NCI-H2171 treated with DMSO at 0.1 percent for 48 hours (cell line): Measurements from ENCODE around the gene DESI2.

Experiments used
- DNase-seq: peaks from one replicate; lab custom pipeline; 2025; lab: John Stamatoyannopoulos, UW

DESI2 gene

DNA sequence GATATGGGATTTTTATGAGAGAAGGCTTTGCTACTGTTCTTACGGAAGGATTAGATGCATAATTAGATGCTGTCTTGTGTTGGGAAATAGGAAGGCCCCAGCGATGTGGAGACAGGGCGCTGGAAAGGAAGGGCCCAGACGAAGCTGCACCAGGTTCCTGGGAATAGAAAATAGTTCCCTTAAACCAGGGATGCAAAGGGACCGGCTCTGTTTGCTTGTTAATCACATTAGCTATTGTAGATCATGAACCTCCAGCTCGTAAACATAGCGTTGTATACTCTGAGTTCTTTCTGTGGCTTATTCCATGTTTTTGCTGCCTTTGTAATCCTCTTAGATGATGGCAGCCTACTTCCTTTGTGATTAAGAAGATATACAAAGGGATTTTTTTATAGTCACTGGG is 102.7 kb downstream of the DESI2 start:
- DNase-seq: no peak

DNA sequence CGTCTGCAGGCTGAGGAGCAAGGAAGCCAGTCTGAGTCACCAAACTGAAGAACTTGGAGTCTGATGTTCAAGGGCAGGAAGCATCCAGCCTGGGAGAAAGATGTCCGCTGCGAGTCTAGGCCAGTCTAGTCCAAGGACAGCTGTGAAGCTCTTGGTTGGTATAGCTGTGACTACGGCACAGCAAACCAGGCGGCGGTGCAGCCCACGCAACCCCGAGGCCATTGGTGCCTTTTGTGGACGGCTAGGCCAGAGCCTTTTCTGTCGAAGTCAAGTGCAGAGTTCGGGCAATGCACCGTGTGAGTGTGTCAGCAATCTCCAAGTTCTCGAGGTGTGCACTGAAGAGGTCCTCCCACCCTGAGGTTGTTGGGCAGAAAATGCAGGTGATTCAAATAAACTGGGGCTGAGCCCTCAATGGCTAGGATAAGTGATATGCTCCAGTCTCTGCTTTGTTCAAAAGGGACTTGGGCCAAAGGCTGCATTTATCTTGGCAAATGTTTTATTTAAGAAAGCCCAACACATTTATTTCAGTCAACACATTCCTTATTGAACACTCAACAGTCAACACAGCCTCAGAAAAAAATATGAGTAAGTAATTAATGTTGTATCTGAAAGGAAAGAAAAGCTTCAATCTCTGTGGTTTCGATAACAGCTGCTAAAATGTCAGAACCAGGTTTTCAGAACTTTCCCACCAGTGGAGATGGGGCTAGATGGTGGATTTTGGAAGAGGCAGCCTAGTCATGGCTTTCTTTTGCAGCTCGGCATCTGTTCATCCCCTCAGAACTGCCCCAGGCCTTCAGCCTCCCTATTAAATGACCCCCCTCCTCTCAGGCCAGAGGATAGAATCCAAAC is 104.4 kb downstream of the DESI2 start:
- DNase-seq: no peak
